NCI-H2029 (cell line): ENCODE results near the gene PYGO1.
"Not testable (repeated sequence)": the region's sequence is repeated elsewhere in the genome, so short reads cannot be mapped to it uniquely, and the experiment has no call there.

Source experiments
- DNase-seq: peaks from one replicate; lab custom pipeline; 2025; lab: John Stamatoyannopoulos, UW

The PYGO1 gene, protein sequence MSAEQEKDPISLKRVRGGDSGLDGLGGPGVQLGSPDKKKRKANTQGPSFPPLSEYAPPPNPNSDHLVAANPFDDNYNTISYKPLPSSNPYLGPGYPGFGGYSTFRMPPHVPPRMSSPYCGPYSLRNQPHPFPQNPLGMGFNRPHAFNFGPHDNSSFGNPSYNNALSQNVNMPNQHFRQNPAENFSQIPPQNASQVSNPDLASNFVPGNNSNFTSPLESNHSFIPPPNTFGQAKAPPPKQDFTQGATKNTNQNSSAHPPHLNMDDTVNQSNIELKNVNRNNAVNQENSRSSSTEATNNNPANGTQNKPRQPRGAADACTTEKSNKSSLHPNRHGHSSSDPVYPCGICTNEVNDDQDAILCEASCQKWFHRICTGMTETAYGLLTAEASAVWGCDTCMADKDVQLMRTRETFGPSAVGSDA

DNA sequence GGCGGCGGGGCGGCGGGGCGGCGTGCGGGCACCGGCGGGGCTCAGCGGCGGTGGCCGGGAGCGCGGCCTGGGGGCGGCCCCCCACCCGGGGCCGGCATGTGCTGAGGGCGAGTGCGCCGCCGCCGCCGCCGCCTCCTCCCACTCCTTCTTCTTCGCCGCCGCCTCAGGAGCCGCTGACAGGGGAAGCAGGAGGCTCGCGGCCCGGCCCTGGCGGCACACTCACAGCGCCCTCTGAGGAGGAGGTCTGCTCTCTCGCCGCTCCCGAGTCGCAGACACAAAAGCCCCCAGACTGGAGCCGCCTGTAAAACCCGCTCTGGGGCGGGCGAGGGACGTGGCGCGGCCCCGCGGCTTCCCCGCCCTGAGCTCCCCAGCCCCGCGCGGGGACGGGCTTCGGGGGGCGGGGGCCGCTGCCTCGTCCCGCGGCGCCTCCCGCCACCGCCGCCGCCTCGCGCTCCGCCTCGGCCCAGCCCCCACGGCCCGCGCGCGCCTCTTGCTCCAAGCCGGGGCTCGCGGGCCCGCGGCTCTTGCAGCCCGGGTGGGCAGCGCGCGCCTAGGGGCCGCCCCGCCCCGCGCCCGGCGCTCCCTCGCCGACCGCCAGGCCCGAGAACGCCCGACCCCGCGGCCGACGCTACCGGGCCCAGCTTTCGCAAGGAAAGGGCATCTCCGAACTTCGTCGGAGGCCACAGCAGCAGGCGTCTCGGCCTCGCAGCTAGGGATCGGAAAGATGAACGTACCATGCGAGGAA lies at the start of gene PYGO1:
TSS of gene PYGO1 (minus strand) at position 276 of the 745 bp plus-strand sequence. CDS start 462 bp downstream, outside the sequence.
- no peak for DNase-seq

DNA sequence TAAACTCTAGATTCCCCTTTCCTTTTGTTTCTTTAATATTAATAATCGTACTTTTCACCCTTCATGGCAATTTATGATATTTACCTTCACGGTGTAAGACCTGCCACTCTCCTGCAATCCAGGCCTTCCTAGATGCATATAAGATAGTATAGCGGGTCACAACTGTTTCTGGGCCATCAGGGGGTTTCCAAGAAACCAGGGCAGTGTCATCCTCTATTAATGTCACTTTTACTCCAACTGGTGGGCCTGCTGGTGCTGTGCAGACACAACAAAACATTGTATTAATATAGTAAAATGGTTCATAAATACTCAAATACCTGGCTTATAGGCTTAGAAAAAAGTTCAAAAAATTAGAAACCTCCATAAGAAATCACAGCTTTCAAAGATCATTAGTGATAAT lies 48.9 kb upstream of the PYGO1 start:
- DNase-seq = no peak

DNA sequence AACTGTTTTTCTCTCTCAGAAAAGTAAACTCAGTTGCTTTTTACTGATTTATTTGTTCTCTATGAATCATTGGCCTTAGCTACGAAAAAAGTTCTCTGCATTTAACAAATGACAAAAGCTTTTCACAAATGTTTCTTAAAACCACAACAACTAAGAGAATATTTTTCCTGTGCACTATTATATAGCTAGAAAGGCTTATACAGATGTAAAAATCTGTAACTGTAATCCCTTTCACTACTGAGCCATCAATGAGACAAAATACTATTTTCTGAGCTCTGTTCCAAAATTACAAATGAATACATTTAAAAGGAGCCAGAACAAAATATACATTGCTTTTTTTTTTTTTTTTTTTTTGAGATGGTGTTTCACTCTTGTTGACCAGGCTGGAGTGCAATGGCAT lies 45.6 kb upstream of the PYGO1 start:
- no peak for DNase-seq

DNA sequence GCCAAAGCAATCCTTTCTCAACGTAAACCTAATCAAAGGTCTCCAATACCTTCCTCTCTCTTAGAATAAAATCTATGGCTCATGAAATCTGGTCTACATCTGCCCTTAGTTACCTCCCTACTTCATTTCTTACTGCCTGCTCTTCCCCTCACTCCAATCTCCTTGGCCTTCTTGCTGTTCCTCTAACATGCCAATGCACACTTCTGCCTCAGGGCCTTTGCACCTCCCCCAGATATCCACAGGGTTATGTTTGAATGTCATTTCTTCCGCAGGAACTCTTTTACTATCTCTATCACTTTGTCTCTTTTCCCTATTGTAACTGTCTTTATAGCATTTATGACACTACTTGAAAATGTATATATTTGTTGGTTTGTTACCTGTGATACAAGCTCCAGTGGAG lies 44.3 kb upstream of the PYGO1 start:
- no peak for DNase-seq

DNA sequence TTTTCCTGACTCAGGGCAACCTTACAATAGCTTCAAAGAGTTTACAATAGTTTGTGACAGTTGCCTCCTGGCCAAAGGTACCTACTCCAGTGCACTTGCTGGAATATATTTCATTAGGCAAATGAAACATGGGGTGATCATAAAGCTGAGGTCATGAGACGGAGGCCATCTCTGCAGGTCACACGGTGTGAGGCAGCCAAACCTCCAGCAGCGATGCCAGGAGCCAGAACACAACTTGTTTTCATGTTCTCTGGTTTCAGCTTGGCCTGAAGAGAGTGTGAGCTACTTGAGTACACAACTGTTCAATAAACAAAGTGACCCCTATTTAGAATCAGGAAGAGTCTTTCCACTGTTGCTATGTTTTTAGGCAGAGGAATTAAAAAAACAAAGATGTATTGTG lies 42.7 kb upstream of the PYGO1 start:
- DNase-seq = no peak

DNA sequence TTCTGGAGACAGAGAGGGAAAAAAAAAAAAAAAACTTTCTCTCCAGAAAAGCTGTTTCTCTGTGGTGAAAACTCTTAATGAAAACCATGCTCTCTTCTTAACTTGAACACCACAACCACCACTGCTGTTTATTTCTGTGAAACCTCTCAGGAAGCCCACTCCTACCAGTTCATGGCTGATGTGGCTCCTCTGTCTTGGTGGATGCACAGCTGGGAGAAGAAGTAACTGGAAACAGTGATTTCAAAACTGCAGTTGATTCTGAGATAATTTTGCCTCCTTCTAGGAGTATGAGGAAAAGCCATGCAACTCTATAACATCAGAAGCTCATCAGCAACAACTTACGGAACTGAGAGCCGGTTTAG lies 40.2 kb upstream of the PYGO1 start:
- DNase-seq = no peak

DNA sequence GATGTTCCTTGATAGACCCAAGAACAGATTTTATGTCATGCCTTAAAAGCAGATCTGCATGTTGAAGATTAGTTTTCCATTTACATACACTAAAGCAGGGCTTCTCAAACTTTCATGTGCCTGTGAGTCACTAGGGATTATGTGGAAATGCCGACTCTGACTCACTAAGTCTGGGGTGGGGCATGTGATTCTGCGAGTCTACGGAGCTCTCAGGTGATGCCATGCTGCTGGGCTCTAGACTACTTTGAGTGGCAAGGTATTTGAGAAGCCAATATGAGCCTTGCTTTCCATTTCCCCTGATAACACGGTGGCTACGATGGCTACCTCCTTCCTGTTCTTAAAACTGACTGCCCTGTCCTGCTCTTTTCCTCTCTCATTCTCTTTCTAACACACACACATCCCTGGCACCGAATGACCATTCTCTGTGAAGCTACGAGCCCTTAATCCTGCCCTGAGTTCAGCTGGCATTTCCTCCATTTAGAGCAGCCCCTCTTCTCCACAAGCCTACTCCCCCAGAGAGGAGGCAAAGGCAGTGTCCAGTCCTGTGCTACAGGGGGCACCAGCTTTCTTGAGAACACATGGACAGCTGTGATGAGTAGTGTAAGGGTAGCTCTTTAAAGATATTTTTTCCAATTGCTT lies 39.7 kb upstream of the PYGO1 start:
- no peak for DNase-seq

DNA sequence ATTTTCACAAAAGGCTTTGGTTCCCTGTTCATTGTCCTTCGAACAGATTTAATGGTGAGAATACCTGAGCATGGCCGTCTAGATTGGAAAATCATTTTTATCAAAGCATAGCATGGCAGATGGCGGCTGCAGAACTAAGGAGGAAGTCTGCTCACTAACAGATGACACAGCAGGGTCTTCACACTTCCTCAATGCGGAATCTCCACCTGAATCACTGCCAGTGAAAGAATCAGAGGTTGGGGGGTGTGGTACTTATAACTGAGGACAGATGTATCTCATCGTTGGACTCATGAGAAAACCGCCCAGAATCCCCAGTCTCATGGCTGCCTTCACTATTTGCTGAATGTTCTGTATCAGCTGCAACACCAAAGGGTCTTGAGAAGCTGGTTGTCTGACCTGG lies 31.6 kb upstream of the PYGO1 start:
- DNase-seq = no peak

DNA sequence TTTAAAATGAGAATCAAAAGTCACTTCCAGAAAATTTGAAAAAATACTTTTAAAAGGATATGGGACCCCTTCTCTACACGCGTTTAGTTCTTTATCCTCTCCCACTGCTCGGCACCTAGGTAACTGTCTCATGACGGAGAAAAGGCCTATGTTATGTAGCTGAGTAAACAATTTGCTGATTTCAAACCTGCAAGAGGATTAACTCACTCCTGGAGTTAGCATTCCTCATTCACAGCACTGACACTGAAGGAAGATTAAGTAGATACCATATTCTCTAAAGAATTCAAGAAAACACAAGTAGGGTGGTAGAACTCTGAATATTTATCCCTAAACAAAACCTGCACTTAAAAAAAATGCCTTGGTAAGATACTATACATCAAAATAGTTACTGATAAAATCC lies 30.2 kb upstream of the PYGO1 start:
- no peak for DNase-seq

DNA sequence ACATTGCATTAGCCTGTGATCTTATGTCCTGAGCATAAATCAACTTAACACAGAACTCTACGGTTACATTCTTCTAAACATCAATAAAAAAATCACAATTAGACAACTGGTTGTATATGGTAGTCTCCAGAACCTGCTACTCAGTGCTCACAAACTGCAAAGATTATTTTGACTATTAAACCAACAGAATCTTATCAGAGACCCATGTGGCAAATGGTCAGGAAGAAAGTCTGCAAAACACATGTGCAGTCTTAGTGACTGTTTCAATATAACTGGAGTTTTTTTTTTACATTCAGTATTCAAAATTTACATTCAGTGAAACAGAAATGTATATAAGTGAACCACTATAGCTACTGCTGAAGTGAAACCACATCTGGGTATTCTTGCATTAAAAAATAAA lies 27.3 kb upstream of the PYGO1 start:
- no peak for DNase-seq

DNA sequence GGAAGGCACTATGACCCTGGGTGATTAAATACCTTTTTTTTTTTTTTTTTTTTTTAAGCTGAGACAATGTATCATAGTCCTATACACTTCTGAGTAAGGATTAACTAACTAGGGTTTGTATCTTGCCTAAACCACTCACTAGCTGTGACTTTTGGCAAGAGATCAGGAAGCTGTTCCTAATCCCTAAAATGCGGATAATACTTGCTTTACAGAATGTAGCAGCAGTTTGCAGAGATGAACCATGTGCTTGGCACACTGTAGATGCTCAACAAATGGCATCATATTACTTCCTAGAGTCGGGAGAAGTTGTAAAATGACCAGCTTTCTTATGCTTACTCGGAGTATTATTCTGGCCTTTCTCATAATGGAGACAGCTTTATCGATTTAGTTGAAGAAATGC lies 25.6 kb upstream of the PYGO1 start:
- DNase-seq = no peak

DNA sequence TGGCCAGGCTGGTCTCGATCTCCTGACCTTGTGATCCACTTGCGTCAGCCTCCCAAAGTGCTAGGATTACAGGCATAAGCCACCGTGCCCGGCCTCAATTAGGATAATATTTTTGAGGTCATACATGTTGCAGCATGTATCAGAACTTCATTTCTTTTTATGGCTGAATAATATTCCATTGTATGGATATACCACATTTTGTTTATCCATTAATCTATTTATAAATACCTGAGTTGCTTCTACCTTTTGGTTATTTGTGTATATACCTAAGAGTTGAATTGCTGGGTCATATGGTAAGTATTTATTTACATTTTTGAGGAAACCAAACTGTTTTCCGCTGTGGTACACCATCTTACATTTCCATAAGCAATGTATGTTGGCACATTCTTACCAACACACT lies 18.1 kb upstream of the PYGO1 start:
- no peak for DNase-seq

DNA sequence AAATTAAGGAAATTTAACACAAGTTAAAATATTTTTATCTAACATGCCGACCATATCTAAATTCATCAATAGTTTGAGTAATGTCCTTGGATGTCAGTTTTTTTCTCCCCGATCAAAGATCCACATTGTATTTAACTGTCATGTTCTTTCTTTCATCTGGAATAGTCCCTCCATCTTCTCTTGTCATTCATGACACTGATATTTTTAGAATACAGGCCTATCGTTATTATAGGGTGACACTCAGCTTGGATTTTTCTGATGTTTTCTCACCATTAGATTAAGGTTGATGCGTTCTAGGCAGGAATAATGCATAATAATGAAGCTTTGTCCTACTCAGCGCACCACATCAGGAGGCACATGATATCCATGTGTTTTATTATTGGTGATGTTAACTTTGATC lies 13.2 kb upstream of the PYGO1 start:
- DNase-seq = no peak

DNA sequence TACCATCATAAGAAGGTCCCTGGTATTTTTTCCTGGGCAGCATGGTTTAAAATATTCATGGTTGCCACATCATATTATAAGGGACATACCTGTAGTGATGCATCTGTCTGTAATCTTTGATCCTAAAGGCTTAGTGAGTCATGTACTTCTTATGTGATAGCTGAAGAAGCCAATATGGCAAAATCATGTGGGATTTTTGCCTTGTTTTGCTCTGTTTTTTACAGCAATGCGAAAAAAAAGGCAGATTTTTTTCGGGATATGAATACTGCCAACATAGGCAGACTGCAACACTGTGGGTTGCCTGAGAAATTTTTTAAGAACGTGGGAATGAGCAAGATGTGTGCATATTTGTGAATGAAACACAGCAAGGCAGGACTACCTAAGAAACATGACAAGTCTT lies 11.3 kb upstream of the PYGO1 start:
- no peak for DNase-seq

DNA sequence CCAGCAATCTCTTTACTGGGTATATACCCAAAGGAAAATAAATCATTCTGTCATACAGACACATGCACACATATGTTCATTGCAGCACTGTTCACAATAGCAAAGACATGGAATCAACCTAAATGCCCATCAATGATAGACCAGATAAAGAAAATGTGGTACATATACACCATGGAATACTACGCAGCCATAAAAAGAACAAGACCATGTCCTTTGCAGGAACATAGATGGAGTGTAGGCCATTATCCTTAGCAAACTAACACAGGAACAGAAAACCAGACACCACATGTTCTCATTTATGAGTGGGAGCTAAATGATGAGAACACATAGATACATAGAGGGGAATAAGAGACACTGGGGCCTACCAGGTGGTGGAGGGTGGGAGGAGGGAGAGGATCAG lies 4.9 kb upstream of the PYGO1 start:
- DNase-seq = not testable (repeated sequence)

DNA sequence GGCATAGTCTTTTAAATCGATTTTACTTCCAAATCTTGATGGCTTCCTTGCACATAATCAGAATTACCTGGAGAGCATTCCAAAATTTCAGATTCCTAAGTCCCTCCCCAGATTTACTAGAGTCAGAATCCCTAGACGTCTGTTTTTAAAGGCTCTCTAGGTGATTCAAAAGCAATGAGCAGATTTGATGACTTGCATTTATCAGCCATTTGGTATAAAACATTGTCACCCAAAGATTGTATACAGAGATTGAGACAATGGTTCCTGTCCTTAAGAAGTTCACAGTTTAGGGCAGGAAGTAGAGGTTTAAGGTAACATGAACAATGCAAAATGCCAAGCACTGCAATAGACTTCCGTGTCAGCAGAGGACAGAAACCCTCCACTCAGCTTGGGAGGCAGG lies 2.6 kb upstream of the PYGO1 start:
- no peak for DNase-seq

DNA sequence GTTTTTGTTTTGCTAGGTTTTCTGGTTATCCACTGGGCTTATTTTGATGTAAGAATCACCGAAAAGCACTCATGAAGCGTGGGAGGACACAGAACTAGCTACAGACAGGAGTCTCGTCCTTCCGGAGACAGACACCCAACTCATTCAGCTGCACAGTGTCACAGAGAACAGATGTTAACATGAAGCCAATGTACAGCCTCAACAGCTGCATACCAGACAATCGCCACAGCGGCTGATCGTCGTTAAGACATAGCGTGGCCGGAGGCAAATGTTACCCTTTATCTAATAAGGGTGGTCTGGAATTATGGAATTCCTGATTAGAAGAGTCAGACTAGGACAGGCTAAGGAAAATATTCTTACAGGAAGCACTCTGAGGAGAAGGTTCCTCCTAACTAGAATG lies 1.1 kb upstream of the PYGO1 start:
- DNase-seq = no peak

DNA sequence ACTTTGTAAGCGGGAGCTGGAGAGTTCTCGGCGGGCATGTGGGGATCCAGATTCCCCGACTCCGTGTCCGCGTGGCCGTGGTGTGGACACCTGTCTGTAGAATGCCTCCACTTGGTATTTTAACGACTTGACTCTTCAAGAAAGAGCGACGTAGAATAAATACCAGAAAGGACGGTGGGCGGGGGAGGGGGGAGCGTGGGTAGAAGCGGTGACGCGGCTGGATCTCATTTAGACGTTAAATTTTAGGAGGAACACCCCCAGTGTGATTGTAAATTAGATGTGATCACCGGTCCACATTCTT lies 620 bp upstream of the PYGO1 start:
- no peak for DNase-seq

DNA sequence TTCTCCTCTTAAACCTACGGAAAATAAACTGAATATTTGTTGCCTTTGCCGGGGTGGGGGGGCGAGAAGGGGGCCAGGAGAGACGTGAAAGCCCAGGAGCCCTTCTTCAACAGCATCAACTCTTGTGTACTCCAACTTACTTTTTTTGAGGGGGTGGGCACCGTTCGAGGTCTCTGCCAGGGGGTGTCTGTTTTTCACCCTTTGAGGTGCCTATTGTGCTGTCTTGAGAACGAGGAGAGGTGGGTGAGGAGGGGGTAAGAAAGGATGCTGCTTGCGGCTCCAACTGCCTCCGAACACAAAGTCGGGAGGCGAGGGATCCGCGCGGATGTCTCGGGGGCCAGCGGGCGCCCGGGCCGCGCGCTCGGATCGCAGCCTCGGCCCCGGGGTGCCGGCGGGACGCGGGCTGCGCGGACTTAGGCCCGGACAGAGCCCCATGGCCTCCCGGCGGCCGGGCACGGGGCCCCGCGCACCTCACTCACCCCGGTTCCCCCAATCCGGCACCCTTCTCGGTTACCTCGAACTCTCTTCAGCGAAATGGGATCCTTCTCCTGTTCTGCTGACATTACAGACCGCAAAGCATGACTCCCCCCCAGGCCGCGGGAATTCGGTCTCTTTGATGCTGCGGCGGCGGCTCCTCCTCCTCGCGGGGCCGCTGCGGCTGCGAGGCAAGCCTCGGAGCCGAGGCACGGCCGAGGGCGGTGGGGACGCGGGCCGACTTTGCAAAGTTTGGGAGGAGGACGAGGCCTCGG lies 650 bp downstream of the PYGO1 start:
- DNase-seq = no peak

DNA sequence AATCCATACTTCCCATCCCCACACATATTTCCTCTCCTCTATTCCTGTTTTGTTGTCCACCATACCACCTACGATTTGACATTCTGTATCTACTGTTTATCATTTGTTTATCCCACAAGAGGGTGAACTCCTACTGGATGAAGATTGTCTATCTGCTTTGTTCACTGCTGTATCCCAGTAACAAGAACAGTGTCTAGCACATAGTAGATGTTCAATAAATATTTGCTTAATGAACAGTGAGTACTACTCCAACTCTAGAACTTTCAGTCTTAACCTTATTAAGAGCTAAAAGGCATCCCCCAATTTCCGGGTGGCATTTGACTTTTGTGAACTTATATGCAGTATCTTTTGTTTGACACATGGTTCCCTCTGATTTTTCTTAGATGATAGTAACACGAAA lies 1.3 kb downstream of the PYGO1 start:
- DNase-seq = no peak

DNA sequence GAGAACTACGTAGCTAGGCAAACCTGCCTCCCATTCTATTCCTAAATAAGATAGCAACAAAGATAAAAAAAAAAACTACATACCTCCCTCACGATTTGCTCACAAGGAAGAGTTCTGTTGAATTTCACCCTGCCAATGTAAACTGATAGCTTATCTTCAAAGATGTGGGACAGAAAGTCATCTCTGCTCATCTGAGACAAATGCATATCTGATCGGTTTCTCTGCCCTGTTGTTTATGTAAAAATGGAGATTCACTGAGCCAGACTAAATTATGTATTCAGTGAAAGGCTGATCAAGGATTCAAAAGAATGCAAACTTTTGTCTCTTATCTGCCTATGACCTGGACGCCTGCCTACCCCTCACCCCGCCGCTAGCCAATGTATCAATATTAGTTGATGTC lies 11.2 kb downstream of the PYGO1 start:
- no peak for DNase-seq

DNA sequence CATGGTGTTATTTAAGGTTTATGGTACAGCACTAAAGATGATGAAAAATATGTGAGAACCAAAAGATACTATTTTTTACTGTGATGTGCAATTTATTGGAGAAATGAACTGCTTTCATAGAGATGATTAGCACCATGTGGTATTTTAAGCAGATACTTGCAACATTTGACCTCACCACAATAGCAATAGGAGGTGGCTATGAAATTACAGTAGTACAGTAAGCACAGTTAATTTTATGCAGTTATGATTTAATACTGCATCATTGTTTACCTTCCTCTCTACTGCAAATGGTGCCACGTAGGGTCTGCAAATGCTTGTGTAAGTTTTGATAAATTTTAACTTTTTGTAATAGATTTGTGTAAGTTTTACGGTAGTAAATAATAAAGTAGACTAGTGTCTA lies 14.0 kb downstream of the PYGO1 start:
- no peak for DNase-seq

DNA sequence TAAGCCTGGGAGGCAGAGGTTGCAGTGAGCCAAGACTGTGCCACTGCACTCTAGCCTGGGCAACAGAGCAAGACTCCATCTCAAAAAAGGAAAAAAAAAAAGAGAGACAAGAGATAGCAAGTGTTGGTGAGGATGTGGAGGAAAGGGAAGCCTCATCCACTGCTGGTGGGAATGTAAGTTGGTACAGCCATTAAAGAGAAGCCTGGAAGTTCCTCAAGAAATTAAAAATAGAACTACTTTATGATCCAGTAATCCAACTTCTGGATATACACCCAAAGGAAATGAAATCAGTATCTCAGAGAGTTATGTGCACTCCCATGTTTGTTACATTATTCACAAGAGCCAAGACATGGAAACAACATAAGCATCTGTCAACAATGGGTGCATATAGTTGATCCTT lies 14.9 kb downstream of the PYGO1 start:
- DNase-seq = no peak
